Measurements from ENCODE around the gene ACP4.

ACP4 gene

DNA sequence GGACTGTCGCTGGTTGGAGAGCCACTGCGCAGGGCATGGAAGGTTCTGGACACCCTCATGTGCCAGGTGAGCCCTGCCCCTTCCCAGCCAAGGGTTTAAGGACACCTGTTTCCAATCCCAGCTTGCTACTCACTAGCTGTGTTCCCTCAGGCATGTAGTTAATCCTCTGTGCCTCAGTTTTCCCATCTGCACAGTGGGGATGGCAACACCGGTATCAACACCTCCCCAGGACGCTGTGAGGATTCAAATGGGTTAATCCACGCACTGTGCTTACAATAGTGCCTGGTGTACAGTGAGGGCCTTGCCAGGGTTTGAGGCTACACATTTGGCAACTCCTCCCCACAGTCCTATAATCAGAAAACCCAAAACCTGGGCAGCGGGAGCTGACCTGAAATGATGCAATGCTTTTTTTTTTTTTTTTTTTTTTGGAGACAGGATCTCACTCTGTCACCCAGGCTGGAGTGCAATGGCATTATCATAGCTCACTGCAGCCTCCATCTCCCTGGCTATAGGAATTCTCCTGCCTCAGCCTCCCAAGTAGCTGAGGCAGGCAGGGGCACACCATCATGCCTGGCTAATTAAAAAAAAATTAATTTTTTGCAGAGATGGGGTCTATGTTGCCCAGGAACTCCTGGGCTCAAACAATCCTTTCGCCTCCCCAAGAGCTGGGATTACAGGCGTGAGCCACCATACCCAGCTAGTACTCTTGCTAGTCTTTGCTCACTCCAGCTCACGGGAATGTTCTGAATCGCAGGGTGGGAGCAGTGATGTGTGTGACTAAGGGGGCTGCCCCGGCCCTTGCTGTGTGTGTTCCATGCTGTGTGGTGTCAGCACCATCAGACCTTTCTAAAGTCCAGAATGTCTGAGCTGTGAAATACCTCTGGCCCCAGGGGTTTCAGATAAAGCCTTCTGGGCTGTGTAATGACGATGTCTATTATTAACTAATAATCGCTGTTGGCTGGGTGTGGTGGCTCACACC lies 2.3 kb downstream of the ACP4 start:
- intact Hi-C loops (cut with DNase I; ENCODE audit: low total_unique reads) = no loop called here
- H3K27ac ChIP-seq = no peak overlapping the region
- no peak for DNase-seq

DNA sequence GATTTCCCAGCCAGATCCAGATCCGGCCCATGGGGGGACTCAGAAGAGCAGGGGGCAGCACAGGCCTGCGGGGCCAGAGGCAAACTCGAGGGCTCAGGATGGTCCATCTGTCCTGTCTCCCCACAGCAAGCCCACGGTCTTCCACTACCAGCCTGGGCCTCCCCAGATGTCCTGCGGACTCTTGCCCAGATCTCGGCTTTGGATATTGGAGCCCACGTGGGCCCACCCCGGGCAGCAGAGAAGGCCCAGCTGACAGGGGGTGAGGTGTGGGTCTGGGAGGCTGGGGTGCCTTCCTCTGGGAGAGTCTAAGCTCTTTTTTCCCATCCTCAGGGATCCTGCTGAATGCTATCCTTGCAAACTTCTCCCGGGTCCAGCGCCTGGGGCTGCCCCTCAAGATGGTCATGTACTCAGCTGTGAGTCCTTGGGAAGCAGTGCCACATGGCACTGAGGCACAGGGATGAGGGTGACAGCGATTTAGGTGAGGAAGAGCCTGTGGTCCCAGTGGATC lies 3.4 kb downstream of the ACP4 start:
- peaks cover 0 to 6% (median 0%) of the 10 kb centered on the region in 4 donors for H3K4me1 ChIP-seq
- intact Hi-C loops (cut with DNase I; ENCODE audit: low total_unique reads) = no loop called here
- no peak for DNase-seq
- H3K27ac ChIP-seq = no peak overlapping the region
- TF ChIP-seq, protein P1, sequence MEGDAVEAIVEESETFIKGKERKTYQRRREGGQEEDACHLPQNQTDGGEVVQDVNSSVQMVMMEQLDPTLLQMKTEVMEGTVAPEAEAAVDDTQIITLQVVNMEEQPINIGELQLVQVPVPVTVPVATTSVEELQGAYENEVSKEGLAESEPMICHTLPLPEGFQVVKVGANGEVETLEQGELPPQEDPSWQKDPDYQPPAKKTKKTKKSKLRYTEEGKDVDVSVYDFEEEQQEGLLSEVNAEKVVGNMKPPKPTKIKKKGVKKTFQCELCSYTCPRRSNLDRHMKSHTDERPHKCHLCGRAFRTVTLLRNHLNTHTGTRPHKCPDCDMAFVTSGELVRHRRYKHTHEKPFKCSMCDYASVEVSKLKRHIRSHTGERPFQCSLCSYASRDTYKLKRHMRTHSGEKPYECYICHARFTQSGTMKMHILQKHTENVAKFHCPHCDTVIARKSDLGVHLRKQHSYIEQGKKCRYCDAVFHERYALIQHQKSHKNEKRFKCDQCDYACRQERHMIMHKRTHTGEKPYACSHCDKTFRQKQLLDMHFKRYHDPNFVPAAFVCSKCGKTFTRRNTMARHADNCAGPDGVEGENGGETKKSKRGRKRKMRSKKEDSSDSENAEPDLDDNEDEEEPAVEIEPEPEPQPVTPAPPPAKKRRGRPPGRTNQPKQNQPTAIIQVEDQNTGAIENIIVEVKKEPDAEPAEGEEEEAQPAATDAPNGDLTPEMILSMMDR (IDR thresholded peaks at IDR 0.05) = no peak
- no peaks in the 10 kb centered on the region for H3K9me3 ChIP-seq
- H3K36me3 ChIP-seq = peaks cover 16 to 35% (median 20%) of the 10 kb centered on the region in 3 donors
- peaks cover 0 to 15% of the 10 kb centered on the region in 2 donors for H3K27me3 ChIP-seq
- H3K4me3 ChIP-seq = no peak overlapping the region

More for the DNA sequence above, 2.3 kb downstream of the ACP4 start:
- no peak overlapping the region for H3K4me3 ChIP-seq
- H3K4me1 ChIP-seq = peaks cover 0 to 6% (median 0%) of the 10 kb centered on the region in 4 donors
- no peaks in the 10 kb centered on the region for H3K9me3 ChIP-seq
- peaks cover 0 to 15% of the 10 kb centered on the region in 2 donors for H3K27me3 ChIP-seq
- TF ChIP-seq, protein P1 (IDR thresholded peaks at IDR 0.05) = no peak
- H3K36me3 ChIP-seq = peaks cover 8 to 24% (median 10%) of the 10 kb centered on the region in 3 donors

DNA sequence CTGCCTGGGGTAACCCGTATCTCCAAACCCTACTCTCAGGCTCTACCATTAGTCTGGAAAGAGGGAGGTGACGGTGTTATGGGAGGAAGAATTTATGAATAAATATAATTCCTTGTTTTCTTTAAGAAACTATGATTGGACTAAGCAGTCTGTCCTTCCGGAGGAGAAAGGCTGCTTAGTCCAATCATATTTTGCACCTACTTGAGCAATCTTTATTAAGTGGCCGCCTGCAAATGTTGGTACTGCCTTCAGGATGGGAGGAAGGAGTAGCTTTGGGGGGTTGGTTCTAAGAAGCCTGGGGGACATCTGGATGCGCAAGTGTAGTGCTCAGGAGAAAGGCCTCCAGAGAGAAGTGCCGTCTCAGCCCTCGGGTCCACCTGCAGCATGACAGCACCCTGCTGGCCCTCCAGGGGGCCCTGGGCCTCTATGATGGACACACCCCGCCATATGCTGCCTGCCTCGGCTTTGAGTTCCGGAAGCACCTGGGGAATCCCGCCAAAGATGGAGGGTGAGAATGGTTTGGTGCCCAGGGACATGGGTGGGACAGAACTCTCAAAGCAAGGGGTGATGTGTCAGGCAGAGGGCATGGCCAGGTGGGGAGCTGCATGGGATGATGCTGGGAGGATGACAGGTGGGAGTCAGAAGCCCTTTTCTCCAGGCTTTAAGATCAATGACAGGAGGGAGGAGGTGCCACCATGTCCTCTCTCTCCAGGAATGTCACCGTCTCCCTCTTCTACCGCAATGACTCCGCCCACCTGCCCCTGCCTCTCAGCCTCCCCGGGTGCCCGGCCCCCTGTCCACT lies 4.1 kb downstream of the ACP4 start:
- intact Hi-C loops (cut with DNase I; ENCODE audit: low total_unique reads) = no loop called here

DNA sequence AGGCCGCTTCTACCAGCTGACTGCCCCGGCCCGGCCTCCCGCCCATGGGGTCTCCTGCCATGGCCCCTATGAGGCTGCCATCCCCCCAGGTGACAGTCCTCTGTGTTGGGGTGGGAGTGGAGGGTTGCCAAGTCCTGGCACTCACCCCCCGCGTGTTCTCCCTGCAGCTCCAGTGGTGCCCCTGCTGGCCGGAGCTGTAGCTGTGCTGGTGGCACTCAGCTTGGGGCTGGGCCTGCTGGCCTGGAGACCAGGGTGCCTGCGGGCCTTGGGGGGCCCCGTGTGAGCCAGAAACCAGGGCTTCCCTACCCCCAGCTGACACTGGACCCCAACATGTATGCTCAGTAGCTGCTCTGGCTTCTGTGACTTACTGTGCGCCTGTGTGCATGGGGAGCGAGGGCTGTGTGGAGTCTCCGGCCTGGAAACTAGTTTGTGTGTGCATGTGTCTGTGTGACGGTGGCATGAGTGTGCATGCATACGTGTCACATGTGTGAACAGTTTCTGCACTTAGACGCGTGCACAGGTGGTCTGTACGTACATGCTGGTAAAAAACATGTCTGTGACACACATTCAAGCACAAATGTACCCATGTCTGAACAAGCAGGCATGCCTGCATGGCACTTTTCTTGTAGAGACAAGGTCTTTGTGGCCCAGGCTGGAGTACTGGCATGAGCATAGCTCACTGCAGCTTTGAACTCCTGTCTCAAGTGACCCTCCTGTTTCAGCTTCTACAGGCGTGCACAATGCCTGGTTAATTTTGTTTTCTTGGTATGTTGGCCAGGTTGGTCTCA lies 4.9 kb downstream of the ACP4 start:
- Histone ChIP-seq H3K27ac (no peak overlapping the region), H3K4me1 (peaks cover 0 to 6% (median 0%) of the 10 kb centered on the region in 4 donors), H3K36me3 (peaks cover 17 to 49% (median 34%) of the 10 kb centered on the region in 3 donors), H3K9me3 (no peaks in the 10 kb centered on the region), H3K27me3 (peaks cover 0 to 15% of the 10 kb centered on the region in 2 donors), H3K4me3 (no peak overlapping the region)
- DNase-seq = no peak
- intact Hi-C loops (cut with DNase I; ENCODE audit: low total_unique reads) = no loop called here
- TF ChIP-seq, protein P1 (IDR thresholded peaks at IDR 0.05) = no peak

More for the DNA sequence above, 4.1 kb downstream of the ACP4 start:
- H3K36me3 ChIP-seq = peaks cover 17 to 42% (median 26%) of the 10 kb centered on the region in 3 donors
- H3K4me3 ChIP-seq = no peak overlapping the region
- H3K9me3 ChIP-seq = no peaks in the 10 kb centered on the region
- peaks cover 0 to 15% of the 10 kb centered on the region in 2 donors for H3K27me3 ChIP-seq
- H3K27ac ChIP-seq = no peak overlapping the region
- H3K4me1 ChIP-seq = peaks cover 0 to 6% (median 0%) of the 10 kb centered on the region in 4 donors
- TF ChIP-seq, protein P1 (IDR thresholded peaks at IDR 0.05) = no peak
- DNase-seq = no peak

DNA sequence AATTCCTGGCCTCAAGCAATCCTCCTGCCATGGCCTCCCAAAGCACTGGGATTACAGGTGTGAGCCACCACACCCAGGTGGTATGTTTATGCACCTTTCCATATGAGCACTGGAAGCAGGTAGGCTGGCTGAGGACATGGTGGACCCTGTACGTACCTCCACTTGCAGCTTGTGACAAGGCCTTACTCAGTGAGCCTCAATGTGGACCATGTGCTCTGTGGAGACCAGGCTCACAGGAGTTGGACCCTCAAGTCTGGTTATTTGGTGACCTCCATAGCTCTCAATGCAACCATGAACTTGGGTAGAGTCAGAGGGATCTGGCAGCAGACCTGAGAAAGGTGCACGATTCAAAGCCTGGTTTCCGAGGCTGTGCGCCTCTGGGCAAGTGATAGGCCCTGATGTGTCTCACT lies 5.5 kb downstream of the ACP4 start:
- H3K4me1 ChIP-seq = peaks cover 0 to 6% (median 0%) of the 10 kb centered on the region in 4 donors
- intact Hi-C loops (cut with DNase I; ENCODE audit: low total_unique reads) = no loop called here
- peaks cover 17 to 53% (median 35%) of the 10 kb centered on the region in 3 donors for H3K36me3 ChIP-seq
- no peak for DNase-seq
- H3K4me3 ChIP-seq = no peak overlapping the region
- H3K9me3 ChIP-seq = no peaks in the 10 kb centered on the region
- no peak overlapping the region for H3K27ac ChIP-seq
- peaks cover 0 to 9% of the 10 kb centered on the region in 2 donors for H3K27me3 ChIP-seq
- TF ChIP-seq, protein P1 (IDR thresholded peaks at IDR 0.05) = no peak

Measured in tibial artery (tissue), 4 donors.